H9 (cell line): ENCODE results near the gene LATS2. TPM values are rescaled to one million over a fixed set of nuclear protein-coding genes. Genes with fewer than 3 reads are reported as not detected.
"Not testable (repeated sequence)": the region's sequence is repeated elsewhere in the genome, so short reads cannot be mapped to it uniquely, and the experiment has no call there.

Experiments used
- DNase-seq: peaks from one replicate; pipeline ENCODE4 v3.0.0-alpha.2; 2017
- H2AFZ ChIP-seq: one replicate; pipeline ENCODE4 v1.6.1; 2013; ENCODE audit warnings: mild to moderate bottlenecking, low read length, control low read depth, moderate library complexity
- H2AK5ac ChIP-seq: 2 replicates; pipeline ENCODE4 v1.6.1; 2013; ENCODE audit warnings: low read length, control low read depth, mixed read lengths; ENCODE audit not compliant: insufficient read length
- H2BK120ac ChIP-seq: one replicate; pipeline ENCODE4 v1.6.1; 2013; ENCODE audit warnings: low read depth, mild to moderate bottlenecking, low read length, control low read depth, inconsistent platforms; ENCODE audit not compliant: poor library complexity, severe bottlenecking
- H2BK12ac ChIP-seq: 2 replicates; pipeline ENCODE4 v1.6.1; 2013; ENCODE audit warnings: low read length, control low read depth, mixed read lengths, low read depth; ENCODE audit not compliant: insufficient read length
- H2BK15ac ChIP-seq: 2 replicates; pipeline ENCODE4 v1.6.1; 2013; ENCODE audit warnings: low read depth, low read length, control low read depth
- H2BK20ac ChIP-seq: one replicate; pipeline ENCODE4 v1.6.1; 2013; ENCODE audit warnings: low read depth, mild to moderate bottlenecking, low read length, control low read depth, inconsistent platforms; ENCODE audit not compliant: poor library complexity, severe bottlenecking
- H2BK5ac ChIP-seq: 2 replicates; pipeline ENCODE4 v1.6.1; 2013; ENCODE audit warnings: low read length, control low read depth, mixed read lengths; ENCODE audit not compliant: insufficient read length
- H3K14ac ChIP-seq: 2 replicates; pipeline ENCODE4 v1.6.1; 2013; ENCODE audit warnings: low read length, control low read depth; ENCODE audit not compliant: insufficient read depth
- H3K18ac ChIP-seq: 2 replicates; pipeline ENCODE4 v1.6.1; 2013; ENCODE audit warnings: low read depth, mild to moderate bottlenecking, mixed read lengths, low read length, control low read depth; ENCODE audit not compliant: insufficient read length
- H3K23ac ChIP-seq: 2 replicates; pipeline ENCODE4 v1.6.1; 2013; ENCODE audit warnings: low read length, control low read depth, mixed read lengths, low read depth; ENCODE audit not compliant: insufficient read length
- H3K23me2 ChIP-seq: 2 replicates; pipeline ENCODE4 v1.6.1; 2013; ENCODE audit warnings: low read depth, mild to moderate bottlenecking, mixed read lengths, low read length, control low read depth; ENCODE audit not compliant: insufficient read length, poor library complexity, severe bottlenecking
- H3K27ac ChIP-seq: 2 replicates; pipeline ENCODE4 v1.5.1; 2013; ENCODE audit warnings: low read length, control low read depth, mixed read lengths, low read depth; ENCODE audit not compliant: insufficient read length
- H3K27me3 ChIP-seq: 2 replicates; pipeline ENCODE4 v1.6.1; 2013; ENCODE audit warnings: low read length, control low read depth, inconsistent platforms; ENCODE audit not compliant: insufficient read depth
- H3K4ac ChIP-seq: 2 replicates; pipeline ENCODE4 v1.6.1; 2013; ENCODE audit warnings: low read depth, mild to moderate bottlenecking, control low read depth, inconsistent platforms, low read length, moderate library complexity
- H3K4me1 ChIP-seq: 2 replicates; pipeline ENCODE4 v1.6.1; 2013; ENCODE audit warnings: low read length, control low read depth, inconsistent platforms; ENCODE audit not compliant: insufficient read depth
- H3K4me2 ChIP-seq: 2 replicates; pipeline ENCODE4 v1.6.1; 2013; ENCODE audit warnings: low read length, control low read depth, mixed read lengths; ENCODE audit not compliant: insufficient read length, insufficient read depth
- H3K56ac ChIP-seq: 2 replicates; pipeline ENCODE4 v1.6.1; 2013; ENCODE audit warnings: low read depth, mild to moderate bottlenecking, mixed read lengths, low read length, control low read depth; ENCODE audit not compliant: insufficient read length
- H3K79me1 ChIP-seq: 2 replicates; pipeline ENCODE4 v1.6.1; 2013; ENCODE audit warnings: low read depth, mild to moderate bottlenecking, moderate library complexity, low read length, control low read depth, inconsistent platforms; ENCODE audit not compliant: insufficient read depth, poor library complexity, severe bottlenecking
- H3K79me2 ChIP-seq: 2 replicates; pipeline ENCODE4 v1.6.1; 2013; ENCODE audit warnings: low read length, control low read depth, inconsistent platforms; ENCODE audit not compliant: insufficient read depth
- H3K9ac ChIP-seq: 2 replicates; pipeline ENCODE4 v1.6.1; 2013; ENCODE audit warnings: low read length, control low read depth, mixed read lengths; ENCODE audit not compliant: insufficient read length; ENCODE audit errors: extremely low read depth
- H3K9me3 ChIP-seq: one replicate; pipeline ENCODE4 v1.6.1; 2013; ENCODE audit warnings: low read depth, low read length, inconsistent platforms; ENCODE audit not compliant: control insufficient read depth
- H3T11ph ChIP-seq: one replicate; pipeline ENCODE4 v1.6.1; 2013; ENCODE audit warnings: mild to moderate bottlenecking, low read length, control low read depth, inconsistent platforms
- H4K20me1 ChIP-seq: one replicate; pipeline ENCODE4 v1.6.1; 2013; ENCODE audit not compliant: control insufficient read depth, insufficient read length, insufficient read depth
- H4K5ac ChIP-seq: 2 replicates; pipeline ENCODE4 v1.6.1; 2013; ENCODE audit warnings: low read depth, mild to moderate bottlenecking, mixed read lengths, low read length, control low read depth; ENCODE audit not compliant: insufficient read length
- H4K8ac ChIP-seq: replicated peaks from 2 replicates; pipeline ENCODE4 v1.6.1; 2013; ENCODE audit warnings: low read length, control low read depth, mixed read lengths, low read depth; ENCODE audit not compliant: insufficient read length
- H4K91ac ChIP-seq: 2 replicates; pipeline ENCODE4 v1.6.1; 2013; ENCODE audit warnings: low read depth, mild to moderate bottlenecking, moderate library complexity, mixed read lengths, low read length, control low read depth; ENCODE audit not compliant: insufficient read length
- H3K27ac Mint-ChIP-seq, 3 experiments: 2 replicates in 2 of 3; 3 replicates in 1 of 3; pipeline ENCODE4 v1.8.0; 2020 to 2021; ENCODE audit warnings: mixed read lengths in 3 of 3, mild to moderate bottlenecking in 1 of 3, moderate library complexity in 1 of 3
- H3K27me3 Mint-ChIP-seq: 2 replicates; pipeline ENCODE4 v1.8.0; 2021; ENCODE audit warnings: low read depth, mild to moderate bottlenecking, moderate library complexity, mixed read lengths
- H3K36me3 Mint-ChIP-seq, 3 experiments: 2 replicates in 2 of 3; 3 replicates in 1 of 3; pipeline ENCODE4 v1.8.0; 2020 to 2021; ENCODE audit warnings: low read depth in 3 of 3, mixed read lengths in 3 of 3; ENCODE audit not compliant: insufficient read depth in 1 of 3
- H3K4me1 Mint-ChIP-seq, 2 experiments: 2 replicates each; pipeline ENCODE4 v1.8.0; 2020; ENCODE audit warnings: mixed read lengths in 2 of 2
- H3K4me3 Mint-ChIP-seq, 2 experiments: 2 replicates in 1 of 2; 3 replicates in 1 of 2; pipeline ENCODE4 v1.8.0; 2020 to 2021; ENCODE audit warnings: mild to moderate bottlenecking in 2 of 2, mixed read lengths in 2 of 2, moderate library complexity in 1 of 2
- H3K9me3 Mint-ChIP-seq, 2 experiments: 2 replicates in 1 of 2; 3 replicates in 1 of 2; pipeline ENCODE4 v1.8.0; 2020; ENCODE audit warnings: mild to moderate bottlenecking in 2 of 2, mixed read lengths in 2 of 2, moderate library complexity in 1 of 2
- WGBS: extraction: QIAGEN DNeasy Blood & Tissue Kit; methylation state at CpG from one replicate; pipeline ENCODE4 v1.1.7; 2013; ENCODE audit warnings: missing lambda C conversion rate, low lambda C conversion rate, mixed read lengths; ENCODE audit not compliant: insufficient read length; ENCODE audit errors: extremely low coverage; 5-methylcytosine and 5-hydroxymethylcytosine counted together
- total RNA-seq: library from RNA; stranded (reverse); gene quantifications from 2 replicates; pipeline ENCODE4 v1.2.1, GENCODE V29; 2021
- TF ChIP-seq, protein P1 (sequence below): fragments of 200-600 bp; sonication (generic); conservative IDR thresholded peaks from 3 replicates; pipeline ENCODE4 v1.8.0; 2021; ENCODE audit warnings: antibody characterized with exemption, mild to moderate bottlenecking

LATS2 gene
- total RNA-seq, 1 experiment from 2014 or later = 20.0 TPM

DNA sequence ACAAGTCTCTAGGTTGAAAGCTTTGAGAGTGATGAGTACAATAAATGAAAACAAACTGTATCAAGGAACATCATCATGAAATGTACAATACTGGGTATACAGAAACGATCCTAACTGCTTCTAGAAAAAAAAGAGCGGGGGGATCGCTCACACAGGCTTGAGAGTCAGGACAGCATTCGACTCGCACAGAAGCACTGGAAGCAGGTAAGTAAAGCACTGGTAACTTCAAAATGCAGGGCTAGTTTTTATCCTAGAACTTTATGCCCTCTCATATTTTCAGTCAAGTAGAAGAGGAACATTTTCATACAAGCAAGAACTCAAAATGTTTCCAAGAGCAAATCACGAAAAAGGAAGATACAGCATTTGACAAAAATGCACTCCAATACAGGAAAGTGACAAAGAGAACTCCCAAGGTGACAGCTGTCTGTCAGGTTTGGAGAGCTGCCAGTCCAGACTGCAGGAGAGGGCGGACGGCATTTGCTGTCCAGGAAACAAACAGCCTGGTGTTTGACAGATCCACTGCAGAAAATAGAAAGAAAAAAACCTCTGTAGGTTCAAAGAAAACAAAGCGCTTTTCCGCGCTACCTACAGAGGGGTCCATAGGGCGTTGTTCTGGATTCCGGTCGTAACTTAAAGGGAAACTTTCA, 100.6 kb downstream of the LATS2 start:
- H3K9me3 ChIP-seq = no peaks in the 10 kb centered on the region
- Mint-ChIP-seq H3K9me3 (no peaks in the 10 kb centered on the region), H3K27me3 (peaks cover 4% of the 10 kb centered on the region; the same call in 1 of the 2 replicates), H3K4me1 (no peaks in the 10 kb centered on the region), H3K36me3 (no peaks in the 10 kb centered on the region), H3K27ac (no peak overlapping the region), H3K4me3 (no peak overlapping the region)
- TF ChIP-seq, protein P1, sequence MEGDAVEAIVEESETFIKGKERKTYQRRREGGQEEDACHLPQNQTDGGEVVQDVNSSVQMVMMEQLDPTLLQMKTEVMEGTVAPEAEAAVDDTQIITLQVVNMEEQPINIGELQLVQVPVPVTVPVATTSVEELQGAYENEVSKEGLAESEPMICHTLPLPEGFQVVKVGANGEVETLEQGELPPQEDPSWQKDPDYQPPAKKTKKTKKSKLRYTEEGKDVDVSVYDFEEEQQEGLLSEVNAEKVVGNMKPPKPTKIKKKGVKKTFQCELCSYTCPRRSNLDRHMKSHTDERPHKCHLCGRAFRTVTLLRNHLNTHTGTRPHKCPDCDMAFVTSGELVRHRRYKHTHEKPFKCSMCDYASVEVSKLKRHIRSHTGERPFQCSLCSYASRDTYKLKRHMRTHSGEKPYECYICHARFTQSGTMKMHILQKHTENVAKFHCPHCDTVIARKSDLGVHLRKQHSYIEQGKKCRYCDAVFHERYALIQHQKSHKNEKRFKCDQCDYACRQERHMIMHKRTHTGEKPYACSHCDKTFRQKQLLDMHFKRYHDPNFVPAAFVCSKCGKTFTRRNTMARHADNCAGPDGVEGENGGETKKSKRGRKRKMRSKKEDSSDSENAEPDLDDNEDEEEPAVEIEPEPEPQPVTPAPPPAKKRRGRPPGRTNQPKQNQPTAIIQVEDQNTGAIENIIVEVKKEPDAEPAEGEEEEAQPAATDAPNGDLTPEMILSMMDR = no peak
- no peak overlapping the region for H2BK15ac ChIP-seq
- no peak overlapping the region for H3K23ac ChIP-seq
- no peak overlapping the region for H3K18ac ChIP-seq
- H3K14ac ChIP-seq = no peak overlapping the region
- no peak overlapping the region for H4K5ac ChIP-seq
- no peak overlapping the region for H2BK5ac ChIP-seq
- H4K91ac ChIP-seq = no peak overlapping the region
- H4K8ac ChIP-seq = no peak overlapping the region
- H3K79me1 ChIP-seq = no peaks in the 10 kb centered on the region
- no peak overlapping the region for H2BK20ac ChIP-seq
- no peak overlapping the region for H2BK120ac ChIP-seq
- no peak overlapping the region for H3K4ac ChIP-seq
- no CpG with 5 or more reads among the region's 14 CpGs for WGBS
- H3T11ph ChIP-seq = no peak overlapping the region
- no peak overlapping the region for H2BK12ac ChIP-seq
- H3K27ac ChIP-seq = no peak overlapping the region
- no peak overlapping the region for H3K56ac ChIP-seq
- no peak overlapping the region for H3K9ac ChIP-seq
- no peaks in the 10 kb centered on the region for H3K79me2 ChIP-seq
- no peaks in the 10 kb centered on the region for H3K27me3 ChIP-seq
- no peaks in the 10 kb centered on the region for H4K20me1 ChIP-seq
- H3K23me2 ChIP-seq = no peaks in the 10 kb centered on the region
- no peak overlapping the region for H2AFZ ChIP-seq
- DNase-seq = no peak
- no peaks in the 10 kb centered on the region for H3K4me1 ChIP-seq
- no peak overlapping the region for H3K4me2 ChIP-seq
- H2AK5ac ChIP-seq = no peak overlapping the region

DNA sequence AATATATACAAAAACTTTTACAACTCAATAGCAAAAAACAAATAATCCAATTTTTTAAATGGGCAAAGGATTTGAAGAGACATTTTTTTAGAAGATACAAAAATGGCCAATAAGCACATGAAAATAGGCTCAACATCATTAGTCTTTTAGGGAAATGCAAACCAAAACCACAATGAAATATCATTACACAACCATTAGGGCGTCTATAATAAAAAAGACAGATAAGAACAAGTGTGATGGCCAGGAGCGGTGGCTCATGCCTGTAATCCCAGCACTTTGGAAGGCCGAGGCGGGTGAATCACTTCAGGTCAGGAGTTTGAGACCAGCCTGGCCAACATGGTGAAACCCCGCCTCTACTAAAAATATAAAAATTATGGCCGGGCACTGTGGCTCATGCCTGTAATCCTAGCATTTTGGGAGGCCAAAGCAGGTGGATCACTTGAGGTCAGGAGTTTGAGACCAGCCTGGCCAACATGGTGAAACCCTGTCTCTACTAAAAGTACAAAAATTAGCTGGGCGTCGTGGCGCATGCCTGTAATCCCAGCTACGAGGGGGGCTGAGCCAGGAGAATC, 104.3 kb downstream of the LATS2 start:
- H3K79me1 ChIP-seq, H2BK5ac ChIP-seq, H4K5ac ChIP-seq, H4K91ac ChIP-seq, H3K4me3 Mint-ChIP-seq, H3T11ph ChIP-seq, H2AK5ac ChIP-seq, H2AFZ ChIP-seq, H3K4me2 ChIP-seq, H3K4ac ChIP-seq, H3K56ac ChIP-seq, H3K36me3 Mint-ChIP-seq, H4K20me1 ChIP-seq, H3K4me1 ChIP-seq, H3K9ac ChIP-seq, H3K27ac ChIP-seq, H4K8ac ChIP-seq, H3K27me3 Mint-ChIP-seq, H2BK12ac ChIP-seq, H3K23ac ChIP-seq, H2BK120ac ChIP-seq, DNase-seq, H2BK20ac ChIP-seq, H3K27me3 ChIP-seq, H3K79me2 ChIP-seq, H3K9me3 Mint-ChIP-seq, H3K18ac ChIP-seq, H3K23me2 ChIP-seq, H3K27ac Mint-ChIP-seq, H3K14ac ChIP-seq, H3K9me3 ChIP-seq, H2BK15ac ChIP-seq: not testable (repeated sequence)
- peaks cover 7 to 12% of the 10 kb centered on the region in 2 experiments for H3K4me1 Mint-ChIP-seq
- WGBS = no CpG with 5 or more reads among the region's 10 CpGs
